Glutamatergic neuron (in vitro differentiated cells): ENCODE data around the gene SZT2. TPM values are rescaled to one million over a fixed set of nuclear protein-coding genes. Genes with fewer than 3 reads are reported as not detected.

Experiments used
- DNase-seq: peaks from one replicate; pipeline ENCODE4 v3.0.0; 2022
- H3K27ac Mint-ChIP-seq: one replicate; pipeline ENCODE4 v1.8.0; 2020; ENCODE audit warnings: mild to moderate bottlenecking, mixed read lengths, inconsistent platforms; ENCODE audit not compliant: unreplicated experiment
- H3K27me3 Mint-ChIP-seq: one replicate; pipeline ENCODE4 v1.8.0; 2020; ENCODE audit warnings: mild to moderate bottlenecking, moderate library complexity, mixed read lengths, inconsistent platforms; ENCODE audit not compliant: unreplicated experiment
- H3K36me3 Mint-ChIP-seq: one replicate; pipeline ENCODE4 v1.8.0; 2020; ENCODE audit warnings: mild to moderate bottlenecking, mixed read lengths, inconsistent platforms; ENCODE audit not compliant: unreplicated experiment
- H3K4me1 Mint-ChIP-seq: one replicate; pipeline ENCODE4 v1.8.0; 2020; ENCODE audit warnings: mild to moderate bottlenecking, low read depth, mixed read lengths, inconsistent platforms; ENCODE audit not compliant: unreplicated experiment
- H3K4me3 Mint-ChIP-seq: one replicate; pipeline ENCODE4 v1.8.0; 2020; ENCODE audit warnings: mild to moderate bottlenecking, mixed read lengths, inconsistent platforms; ENCODE audit not compliant: unreplicated experiment
- H3K9me3 Mint-ChIP-seq: one replicate; pipeline ENCODE4 v1.8.0; 2020; ENCODE audit warnings: mild to moderate bottlenecking, moderate library complexity, mixed read lengths, inconsistent platforms; ENCODE audit not compliant: unreplicated experiment
- CTCF ChIP-seq: fragments of 200-600 bp; sonication (generic); IDR thresholded peaks from one replicate; pipeline ENCODE4 v1.5.0; 2021; ENCODE audit not compliant: partially characterized antibody, unreplicated experiment
- microRNA-seq: library from miRNA; unstranded; fragments of <30 nt; microRNA quantifications from one replicate; pipeline ENCODE4, GENCODE V29; 2020; ENCODE audit not compliant: unreplicated experiment
- total RNA-seq: library from RNA; stranded (reverse); fragmentation: NEBNext Ultra II Directional; extraction: Animal tissue kit (Norgen Biotek cat#: 25700); gene quantifications from one replicate; pipeline ENCODE4 v1.2.1, GENCODE V29; 2021; ENCODE audit not compliant: unreplicated experiment

The SZT2 gene
- total RNA-seq, 1 donor from 2014 or later = 85.3 TPM

- H3K27ac Mint-ChIP-seq = peak overlapping the region; percentile 30
- no peak for DNase-seq
- peaks cover 4% of the 10 kb centered on the region for H3K27me3 Mint-ChIP-seq
- TF ChIP-seq CTCF = no peak
- peaks cover 5% of the 10 kb centered on the region for H3K36me3 Mint-ChIP-seq
- no peak overlapping the region for H3K4me3 Mint-ChIP-seq
- no peaks in the 10 kb centered on the region for H3K4me1 Mint-ChIP-seq
- H3K9me3 Mint-ChIP-seq = peaks cover 1% of the 10 kb centered on the region
Observed at GRCh38 chr1:43503534-43503933, 113.8 kb downstream of the SZT2 start.

Small RNA genes within 50 kb of the gene (microRNA-seq; reads per million reads assigned to microRNA genes)
- 4.8 reads per million, percentile 31 among the genes with 10 or more reads in this experiment for gene MIR6734
- gene MIR6735 = 8.7 reads per million, percentile 45 among the genes with 10 or more reads in this experiment

Other genes with a start within 250 kb of the SZT2 start
- gene EBNA1BP2, start 217.6 kb upstream of the SZT2 start, total RNA-seq = 31.3 TPM
- gene CFAP57, start 217.6 kb upstream of the SZT2 start, total RNA-seq = 5.0 TPM
- gene TMEM125, start 119.9 kb upstream of the SZT2 start, total RNA-seq = not detected
- not detected for gene C1orf210, start 104.3 kb upstream of the SZT2 start, total RNA-seq
- 11.3 TPM for gene TIE1, start 88.9 kb upstream of the SZT2 start, total RNA-seq
- gene MPL, start 52.1 kb upstream of the SZT2 start, total RNA-seq = not detected
- gene CDC20, start 30.9 kb upstream of the SZT2 start, total RNA-seq = 22.5 TPM
- 18.7 TPM for gene ELOVL1, start 21.9 kb upstream of the SZT2 start, total RNA-seq
- 39.1 TPM for gene MED8, start 99 bp upstream of the SZT2 start, total RNA-seq
- 18.7 TPM for gene HYI, start 64.0 kb downstream of the SZT2 start, total RNA-seq
- gene PTPRF, start 141.0 kb downstream of the SZT2 start, total RNA-seq = 171 TPM